Amniotic stem cell (primary cell): ENCODE data around the gene SLC38A4.

Experiments used
- DNase-seq: peaks from one replicate; lab custom pipeline; 2025; lab: John Stamatoyannopoulos, UW

The SLC38A4 gene

DNA sequence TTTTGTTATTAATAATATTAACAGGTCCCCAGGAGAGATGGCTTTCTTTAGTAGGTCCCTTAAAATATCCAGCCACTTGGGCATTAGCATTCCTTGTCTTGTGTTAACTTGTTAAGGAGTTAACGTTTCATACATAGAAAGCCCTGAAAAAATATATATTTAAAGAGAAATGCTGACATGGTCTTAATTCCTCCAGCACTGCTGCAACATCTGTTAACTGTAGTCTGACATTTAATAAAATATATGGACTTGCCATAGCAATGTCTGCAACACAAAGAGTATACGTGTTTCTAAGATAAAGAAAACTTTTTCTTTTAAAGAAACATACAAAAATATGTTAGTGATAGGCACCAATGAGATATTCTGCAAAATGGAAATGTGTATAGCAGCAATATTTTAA, 10.0 kb downstream of the SLC38A4 start:
- DNase-seq: no peak

DNA sequence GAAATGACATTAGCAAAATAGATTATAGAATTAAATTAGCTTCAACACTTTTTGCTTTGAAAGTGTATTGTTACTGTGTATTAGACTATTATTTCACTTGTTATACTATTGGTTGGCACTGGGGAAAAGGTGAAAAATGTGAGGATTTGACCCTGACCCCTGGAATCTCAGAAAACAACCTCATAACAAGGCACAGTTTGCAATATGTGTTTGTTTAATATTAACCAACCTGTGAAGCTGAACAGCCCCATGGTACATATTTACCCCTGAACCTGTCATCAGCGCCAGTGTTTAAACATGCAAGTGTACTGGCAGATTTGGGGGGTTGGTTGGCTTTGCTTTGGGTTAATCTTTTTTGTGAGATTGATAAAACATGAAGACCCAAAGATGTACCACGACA, 11.7 kb downstream of the SLC38A4 start:
- no peak for DNase-seq

DNA sequence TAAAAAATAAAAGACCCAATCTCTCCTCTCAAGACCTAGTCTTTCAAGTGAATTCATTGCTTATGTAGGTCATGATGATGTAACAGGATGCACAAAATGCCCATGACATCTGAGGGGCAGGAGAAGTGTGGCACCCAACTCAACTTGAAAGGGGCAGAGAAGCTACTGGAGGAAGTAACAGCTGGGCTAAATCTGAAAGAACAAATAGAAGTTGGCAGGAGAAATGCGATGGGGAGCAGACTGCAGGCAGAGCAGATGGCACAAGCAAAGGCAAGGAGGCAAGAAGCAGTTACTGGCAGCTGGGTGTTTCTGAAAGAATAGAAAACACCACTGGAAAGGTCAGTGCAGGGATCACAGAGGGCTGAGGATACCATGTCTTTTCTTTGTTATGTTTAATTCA, 14.6 kb downstream of the SLC38A4 start:
- no peak for DNase-seq

DNA sequence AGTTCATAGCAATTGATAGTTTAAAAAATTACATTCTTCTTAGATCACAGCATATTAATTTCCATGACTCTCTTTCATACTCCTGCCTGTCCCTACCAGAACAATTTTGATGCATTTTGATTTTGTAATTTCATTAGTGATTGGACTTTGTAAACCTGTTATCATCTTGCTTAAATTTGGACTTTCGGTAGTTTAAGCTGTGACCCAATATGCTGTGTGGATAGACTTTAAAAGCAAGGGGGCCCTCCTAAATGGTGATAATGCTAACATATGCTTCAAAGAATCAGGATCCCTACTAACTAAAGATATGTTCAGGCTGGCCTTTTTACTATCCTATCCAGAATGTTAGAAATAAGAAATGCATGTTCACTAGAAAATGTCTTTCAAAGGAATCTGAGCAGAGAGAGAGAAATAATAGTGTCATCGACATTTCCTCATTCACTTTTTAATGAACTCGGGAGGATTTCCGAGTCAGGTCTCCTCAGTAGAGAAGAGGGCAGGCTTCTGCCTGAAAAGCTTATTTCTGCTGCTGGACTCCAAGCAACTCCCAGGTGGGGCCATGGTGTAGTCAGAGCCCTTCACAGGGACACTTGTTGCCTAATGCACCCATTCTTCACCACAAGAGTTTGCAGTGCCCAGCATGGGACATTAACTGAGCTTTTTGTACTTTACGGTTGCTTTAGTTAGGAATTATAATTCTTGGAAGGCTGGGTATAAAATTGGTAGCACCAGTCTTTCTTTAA, 16.7 kb downstream of the SLC38A4 start:
- no peak for DNase-seq

DNA sequence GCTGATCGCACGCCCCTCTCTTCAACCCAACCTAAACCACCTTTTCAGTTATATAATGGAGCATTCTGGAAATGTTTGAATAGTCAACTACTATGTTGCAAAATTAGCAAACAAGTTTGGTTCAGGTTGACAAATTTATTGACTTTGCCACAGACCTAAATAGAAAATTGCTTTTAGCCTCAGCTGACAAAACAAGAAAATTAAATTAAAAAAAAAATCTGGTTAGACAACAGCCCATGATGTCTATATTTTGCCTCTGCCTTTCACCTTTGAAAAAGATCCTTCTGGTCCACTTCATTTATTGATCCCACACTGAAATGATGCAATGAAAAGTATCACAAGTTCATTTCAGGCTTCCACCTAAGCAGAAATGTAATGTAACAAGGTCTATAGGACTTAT, 17.5 kb downstream of the SLC38A4 start:
- DNase-seq: no peak

DNA sequence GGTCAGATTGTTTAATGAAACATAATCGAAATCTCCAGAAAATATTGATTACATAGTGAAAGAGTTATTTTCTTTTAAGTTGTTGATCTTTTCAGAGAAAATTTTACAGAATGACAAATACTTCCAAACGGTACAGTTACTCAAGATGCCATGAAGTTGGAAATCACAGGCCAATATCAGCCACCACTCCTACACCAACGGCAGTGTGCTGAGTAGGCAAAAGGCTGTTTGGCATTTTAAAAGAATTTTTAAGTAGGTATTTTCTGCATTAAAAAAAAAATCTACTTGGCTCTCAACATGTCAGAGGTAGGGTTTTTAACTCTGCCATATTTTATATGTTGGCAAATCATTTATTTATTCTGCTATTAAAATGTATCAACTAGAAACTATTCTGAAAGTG, 21.7 kb downstream of the SLC38A4 start:
- no peak for DNase-seq

DNA sequence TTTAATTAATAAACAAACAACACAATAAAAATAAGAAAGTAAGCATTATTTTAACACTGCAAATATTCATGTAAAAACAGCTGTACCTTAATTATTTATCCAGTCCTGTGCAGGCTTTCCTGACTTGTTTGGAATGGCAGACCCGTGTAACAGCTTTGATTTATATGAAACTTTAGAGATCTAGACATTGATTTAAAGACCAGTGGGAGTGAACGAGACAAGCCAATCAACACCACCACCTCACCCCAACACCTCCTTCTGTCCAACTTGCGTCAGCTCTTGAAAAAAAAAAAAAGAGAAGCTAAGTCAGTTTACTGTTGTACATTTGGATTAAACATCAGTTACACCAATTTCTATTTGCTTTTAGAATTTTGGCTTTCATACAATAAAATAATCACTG, 22.3 kb downstream of the SLC38A4 start:
- DNase-seq: no peak

DNA sequence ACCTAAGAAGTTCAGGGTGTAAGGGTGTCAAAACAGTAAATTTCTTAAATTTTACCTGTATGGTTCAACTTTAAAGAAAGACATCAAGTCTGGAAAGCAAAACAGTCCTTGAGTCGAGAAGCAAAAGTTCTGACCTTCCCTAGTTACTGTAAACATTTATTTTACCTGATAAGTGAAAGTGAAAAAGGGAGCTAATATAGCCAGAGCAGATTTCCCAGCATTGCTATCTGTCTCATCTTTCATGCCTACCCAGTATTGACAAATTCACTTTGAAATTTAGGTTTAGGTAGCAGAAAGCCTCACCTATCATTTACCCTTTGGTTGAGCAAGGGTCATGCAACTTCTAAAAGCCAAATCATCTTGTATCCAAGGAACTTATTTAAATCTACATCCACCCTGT, 24.5 kb downstream of the SLC38A4 start:
- DNase-seq: no peak

DNA sequence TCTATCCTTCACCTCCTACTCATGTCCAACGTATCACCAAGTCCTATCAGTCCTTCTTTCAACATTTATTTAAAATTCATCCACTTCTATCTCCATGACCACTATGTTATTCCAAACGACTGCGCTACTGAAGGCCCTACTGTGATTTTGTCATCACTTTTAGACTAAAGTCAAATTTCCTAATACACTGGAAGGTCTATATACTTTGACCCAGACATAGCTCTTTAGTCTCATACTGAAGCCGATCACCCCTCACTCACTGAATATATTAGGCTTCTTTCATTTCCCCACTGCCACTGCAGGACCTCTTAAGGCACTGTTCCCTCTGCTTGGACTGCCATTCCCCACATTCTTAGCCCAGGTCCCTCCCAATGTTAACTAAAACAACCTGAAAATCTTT, 25.6 kb downstream of the SLC38A4 start:
- no peak for DNase-seq

DNA sequence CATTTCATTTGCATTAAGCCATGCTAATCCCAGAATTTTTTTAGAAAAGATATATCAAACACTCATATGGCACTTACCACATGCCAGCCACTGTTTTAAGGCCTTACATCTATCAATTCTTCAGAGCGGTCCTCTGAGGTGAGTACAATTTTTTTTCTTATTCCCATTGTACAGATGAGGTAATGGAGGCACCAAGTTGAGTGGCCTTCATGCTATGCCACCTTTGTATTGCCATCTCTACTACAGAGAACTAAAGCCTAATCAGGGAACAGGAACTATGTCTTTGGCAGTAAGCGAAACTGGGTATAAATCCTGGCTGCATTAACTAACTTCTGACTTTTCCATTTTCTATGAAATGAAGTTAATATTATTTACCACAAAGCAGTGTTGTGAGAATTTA, 27.1 kb downstream of the SLC38A4 start:
- DNase-seq: no peak

DNA sequence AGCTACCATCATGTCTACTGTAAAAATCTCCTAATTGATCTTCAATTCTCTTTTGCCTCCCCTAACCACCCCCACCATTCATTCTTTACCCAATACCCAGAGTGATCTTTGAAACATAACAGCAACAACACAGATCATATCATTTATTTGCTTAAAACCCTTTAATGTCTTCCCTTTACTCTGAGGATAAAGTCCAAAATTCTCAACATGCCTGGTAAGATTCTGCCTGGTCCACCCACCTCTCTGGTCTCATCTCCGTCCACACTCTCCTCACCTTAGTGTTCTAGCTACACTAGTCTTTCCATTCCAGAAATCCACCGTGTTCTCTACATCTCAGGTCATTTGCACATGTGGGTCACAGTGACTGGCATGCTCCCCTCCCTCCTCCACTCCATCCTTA, 27.7 kb downstream of the SLC38A4 start:
- no peak for DNase-seq

DNA sequence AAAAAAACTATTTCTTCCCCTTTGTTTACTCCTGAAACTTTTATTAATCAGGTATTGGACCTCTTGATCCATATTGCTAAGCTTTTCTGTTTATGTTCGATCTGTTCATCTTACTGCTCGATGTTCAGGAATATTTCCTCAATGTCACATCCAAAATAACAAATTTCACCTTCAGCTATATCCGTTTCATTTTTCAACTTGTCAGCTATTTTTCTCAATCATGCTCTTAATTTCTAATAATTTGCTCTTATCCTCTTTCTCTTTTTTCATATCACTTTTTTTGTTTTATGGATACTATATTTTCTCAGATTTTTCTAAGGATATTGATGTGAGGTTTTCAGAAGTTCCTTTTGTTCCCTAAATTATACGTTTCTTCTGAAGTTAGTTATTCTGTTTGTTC, 29.8 kb downstream of the SLC38A4 start:
- DNase-seq: no peak

DNA sequence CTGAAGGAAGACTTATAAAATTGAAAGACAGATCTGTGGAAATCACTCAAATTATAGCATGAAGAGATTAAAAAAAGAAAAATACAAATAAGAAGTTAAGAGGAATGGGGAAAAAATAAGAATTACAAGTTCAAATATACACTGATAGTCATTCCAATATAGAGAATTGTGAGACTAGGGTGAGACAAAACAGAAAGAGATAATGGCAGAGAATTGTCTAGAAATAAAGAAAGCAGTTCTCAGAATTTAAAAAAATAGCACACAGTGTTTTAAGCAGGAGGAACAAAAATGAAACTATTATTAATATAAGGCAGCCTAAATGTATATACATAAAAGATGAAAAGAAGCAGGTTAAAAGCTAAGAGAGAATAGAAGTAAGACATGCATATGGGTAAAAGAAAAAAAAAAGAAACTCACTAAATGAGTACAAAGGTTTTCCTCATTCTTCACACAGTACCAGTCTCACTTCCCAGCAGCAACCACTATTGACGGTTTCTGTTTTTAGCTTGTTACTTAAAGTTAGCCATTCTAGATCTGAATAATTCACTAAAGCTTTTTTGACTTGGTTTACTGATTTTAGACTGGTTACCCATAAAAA, 31.1 kb downstream of the SLC38A4 start:
- no peak for DNase-seq

DNA sequence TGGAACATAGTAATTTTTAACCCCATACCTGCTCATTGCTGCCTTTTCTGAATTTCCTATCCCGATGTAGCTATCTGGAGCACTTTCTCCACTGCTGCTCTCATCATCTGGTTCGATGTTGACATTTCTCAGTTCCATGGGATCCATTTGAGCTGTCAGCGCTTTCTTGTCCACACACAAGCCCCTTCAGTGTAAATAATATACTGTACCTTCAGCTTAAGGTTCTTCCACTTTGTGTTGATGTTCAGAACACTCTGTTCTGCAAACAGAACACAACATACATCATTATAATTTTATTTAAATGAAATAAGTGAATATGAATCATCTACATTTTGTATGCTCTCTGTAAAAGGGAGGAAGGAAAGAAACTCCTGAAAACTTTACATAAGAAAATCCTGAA, 32.9 kb downstream of the SLC38A4 start:
- no peak for DNase-seq

DNA sequence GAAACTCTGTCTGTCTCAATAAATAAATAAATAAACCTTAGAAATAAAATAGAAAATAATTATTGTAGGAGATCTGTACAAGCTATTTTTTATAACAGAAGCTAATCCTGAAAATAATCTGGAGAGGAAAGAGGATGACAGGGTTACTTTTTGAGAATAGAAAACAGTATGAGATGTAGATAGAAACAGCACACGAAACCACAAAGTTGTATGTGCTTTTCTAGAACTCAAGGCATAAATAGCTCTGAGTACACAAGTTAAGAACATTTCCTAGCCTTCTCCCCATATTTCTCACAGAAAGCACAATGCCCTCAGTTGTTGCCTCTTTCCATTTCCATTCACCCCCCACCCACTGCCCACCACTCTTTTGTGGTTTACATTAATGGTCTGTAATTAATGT, 35.7 kb downstream of the SLC38A4 start:
- DNase-seq: no peak

DNA sequence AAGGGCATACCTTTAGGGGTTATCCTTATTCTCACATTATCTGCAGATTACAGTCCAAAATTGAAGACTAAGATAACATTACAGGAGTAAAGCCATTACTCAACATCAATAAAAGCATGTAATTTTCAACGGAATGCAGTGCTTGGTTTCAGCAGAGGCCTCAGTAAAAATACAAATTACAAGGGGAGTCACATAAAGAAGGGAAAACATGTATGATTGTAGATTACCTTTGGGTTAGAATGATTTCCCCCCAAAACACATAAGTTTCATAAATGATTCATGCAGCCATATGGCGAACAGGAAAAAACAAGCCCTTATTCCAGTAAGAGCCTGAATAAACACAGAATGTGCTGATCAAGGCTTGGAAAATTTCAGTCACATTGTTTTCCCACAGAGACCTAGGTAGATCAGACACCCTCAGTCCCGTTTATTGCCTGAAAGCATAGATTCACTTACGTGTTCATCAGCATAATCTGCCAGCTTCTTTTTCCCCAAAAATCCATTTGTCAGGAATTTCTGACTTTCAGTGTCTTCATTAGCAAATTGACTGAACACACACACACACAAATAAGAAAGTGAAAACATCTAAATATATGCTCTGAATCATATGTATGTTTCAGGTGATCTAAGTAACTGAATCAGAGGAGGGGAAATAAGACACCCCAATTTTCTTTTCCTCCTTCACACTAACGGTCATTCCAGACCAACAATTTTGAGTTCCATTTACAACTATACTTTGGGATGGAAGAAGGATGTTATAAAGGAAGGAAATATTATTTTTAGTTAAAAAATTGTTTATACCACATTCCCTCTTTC, 37.5 kb downstream of the SLC38A4 start:
- DNase-seq: no peak

DNA sequence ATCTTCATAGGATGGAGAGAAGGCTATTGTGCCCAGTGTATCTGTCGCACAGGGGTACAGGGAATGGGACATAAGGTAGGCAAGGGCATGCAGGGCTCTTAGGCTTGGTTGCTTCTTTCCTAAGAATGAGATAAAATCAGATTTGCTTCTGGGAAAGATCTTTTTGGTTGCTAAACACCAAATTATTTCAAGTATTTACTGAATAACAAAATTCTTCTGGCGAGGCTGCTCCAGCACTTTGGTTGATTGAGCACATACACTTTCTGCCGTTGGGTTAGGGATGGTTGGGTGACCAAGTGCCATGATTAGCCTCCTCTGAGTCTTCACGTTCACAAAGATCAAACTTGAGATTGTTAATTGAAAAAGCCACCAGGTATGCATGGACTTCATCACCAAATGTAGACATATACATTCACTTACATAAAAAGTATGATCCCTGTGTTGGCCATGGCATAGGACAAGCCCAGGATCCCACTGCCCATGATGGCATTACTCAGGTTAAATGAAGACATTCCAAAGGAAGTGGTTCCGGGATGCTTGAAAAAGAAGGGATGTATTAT, 38.2 kb downstream of the SLC38A4 start:
- no peak for DNase-seq

DNA sequence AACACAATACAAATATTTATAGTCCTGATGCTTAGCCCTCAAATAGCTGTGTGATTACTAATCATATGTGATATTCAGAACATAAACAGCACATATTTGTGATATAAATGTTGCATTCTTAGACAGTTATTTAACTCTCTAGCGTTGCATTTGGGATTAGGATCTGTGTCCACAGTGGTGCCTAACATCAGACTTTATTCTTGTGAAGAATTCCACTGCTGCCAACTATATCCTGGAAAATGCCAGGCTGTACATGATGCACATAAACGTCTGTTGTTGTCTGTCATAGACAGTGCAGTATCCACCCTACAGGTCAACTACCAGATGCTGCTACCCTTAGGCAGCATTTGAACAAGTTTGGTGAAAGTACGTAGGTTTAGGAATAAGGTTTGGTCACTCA, 39.0 kb downstream of the SLC38A4 start:
- DNase-seq: peak; percentile 62

DNA sequence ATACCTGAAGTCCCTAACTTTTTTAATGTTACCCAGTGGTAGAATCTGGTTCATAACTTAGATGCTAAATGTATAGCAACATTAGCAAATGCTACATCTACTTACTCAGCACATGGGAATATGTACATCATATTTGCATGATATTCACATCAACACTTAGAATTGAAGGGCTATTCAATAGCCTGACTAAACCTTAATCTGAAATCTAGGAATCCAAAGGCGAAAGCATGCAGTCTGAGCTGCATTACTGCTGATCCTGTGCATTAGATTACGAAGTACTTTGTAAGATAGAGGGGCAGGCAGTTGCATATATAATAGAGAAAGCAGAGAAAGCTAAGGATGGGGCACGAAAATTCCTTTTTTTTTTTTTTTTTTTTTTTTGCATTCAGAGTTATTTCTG, 40.4 kb downstream of the SLC38A4 start:
- no peak for DNase-seq

DNA sequence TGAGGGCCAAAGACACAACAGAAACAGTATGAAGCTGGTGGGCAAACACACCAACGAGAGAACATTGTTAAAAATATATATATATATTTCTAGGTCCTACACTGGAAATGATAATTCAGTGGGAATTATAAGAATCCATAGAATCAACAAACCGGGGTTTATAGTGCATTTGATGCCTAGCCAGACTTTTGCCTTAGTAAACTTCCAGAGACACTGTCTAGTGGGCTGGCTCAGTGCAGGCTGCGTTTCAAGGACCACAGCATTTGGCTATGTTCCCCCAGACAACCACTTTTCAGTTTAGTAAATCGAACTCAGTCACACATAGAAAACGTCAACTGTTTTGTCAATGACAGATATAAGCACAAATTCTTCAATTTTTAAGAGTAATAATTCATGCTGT, 41.9 kb downstream of the SLC38A4 start:
- DNase-seq: no peak

DNA sequence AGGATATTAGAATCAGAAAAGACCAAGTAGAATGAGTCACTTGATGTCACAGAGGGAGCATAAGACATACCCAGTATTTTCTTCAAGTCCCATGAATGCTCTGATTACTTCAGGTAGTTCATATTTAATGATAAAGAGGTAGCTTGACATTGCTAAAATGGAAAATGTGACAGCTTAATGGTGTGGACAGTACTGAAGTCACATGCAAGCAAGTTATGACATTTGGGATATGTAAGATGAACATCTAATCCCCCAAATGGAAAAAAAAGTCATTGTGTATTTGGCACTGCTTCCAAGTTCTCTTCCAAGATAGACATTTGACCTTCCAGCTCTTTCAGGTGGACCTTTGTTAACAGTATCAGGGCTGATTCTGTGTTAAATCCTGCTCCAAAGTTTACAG, 45.9 kb downstream of the SLC38A4 start:
- DNase-seq: no peak

DNA sequence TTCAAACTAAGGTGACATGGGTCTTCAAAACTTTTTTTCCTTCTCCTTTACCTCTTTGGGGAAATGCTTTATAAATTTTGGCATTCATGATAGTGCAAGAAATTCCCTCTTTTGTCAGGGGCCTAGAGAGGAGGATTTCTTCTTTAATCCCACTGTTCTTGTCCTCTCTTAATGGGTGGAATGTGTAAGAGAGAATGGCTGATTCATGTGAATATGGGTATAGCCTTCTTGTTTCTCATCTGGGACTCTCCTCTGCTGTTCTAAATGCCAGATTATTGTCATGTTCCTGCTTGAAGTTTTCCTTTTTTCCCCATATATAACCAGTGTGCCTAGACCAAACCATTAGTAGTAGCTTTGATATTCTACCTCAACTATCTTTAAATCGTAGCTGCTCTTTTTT, 46.7 kb downstream of the SLC38A4 start:
- no peak for DNase-seq

DNA sequence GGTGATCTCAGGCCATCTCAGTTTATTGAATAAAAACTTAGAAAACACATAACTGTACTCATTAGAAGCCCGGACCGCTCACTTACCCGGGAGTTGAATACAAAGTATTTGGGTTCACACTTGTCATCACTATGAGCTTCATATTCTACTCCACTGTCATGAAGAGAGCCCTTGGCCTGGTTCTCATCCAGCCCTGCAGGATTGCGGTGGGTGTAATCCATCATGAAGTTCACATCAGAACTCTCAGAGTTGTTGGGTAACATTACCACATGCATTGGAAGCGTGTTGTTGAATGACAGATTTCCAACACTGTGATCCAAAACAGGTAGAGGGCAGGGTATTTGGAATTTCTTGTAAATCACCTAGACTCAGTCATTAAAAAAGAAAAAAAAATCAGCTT, 47.4 kb downstream of the SLC38A4 start:
- DNase-seq: no peak
